K562 (cell line): ENCODE results near the gene CFL1. TPM values are rescaled to one million over a fixed set of nuclear protein-coding genes. Genes with fewer than 3 reads are reported as not detected.

ENCODE experiments used
- ASH1L ChIP-seq: fragments of 450-650 bp; IDR thresholded peaks from 2 replicates; pipeline ENCODE4 v1.6.1; 2018; ENCODE audit warnings: borderline replicate concordance, mild to moderate bottlenecking, low read depth; ENCODE audit not compliant: partially characterized antibody
- CBX8 ChIP-seq: fragments of 200-600 bp; sonication (generic); IDR thresholded peaks from 2 replicates; pipeline ENCODE4 v1.6.1; 2012; ENCODE audit warnings: borderline replicate concordance, mixed run types, low read depth, mild to moderate bottlenecking, moderate library complexity, mixed read lengths, low read length, control low read depth, inconsistent platforms; ENCODE audit not compliant: poor library complexity, severe bottlenecking; ENCODE audit errors: extremely low read depth
- CREBBP ChIP-seq: IDR thresholded peaks from one replicate; pipeline ENCODE4 v1.6.1; 2012; ENCODE audit warnings: low read depth, mild to moderate bottlenecking, control low read depth, inconsistent platforms, low read length
- ESRRB ChIP-seq: fragments of 250-450 bp; sonication (Bioruptor Pico); IDR thresholded peaks from 2 replicates; pipeline ENCODE4 v1.5.0; 2020; ENCODE audit warnings: mild to moderate bottlenecking, moderate library complexity, borderline replicate concordance
- FOXJ3 ChIP-seq: sonication (generic); formaldehyde crosslinking; IDR thresholded peaks from 2 replicates; pipeline ENCODE4 v1.4.0; 2020; ENCODE audit warnings: mild to moderate bottlenecking, missing genetic modification reagents
- GTF2B ChIP-seq: IDR thresholded peaks from 2 replicates; pipeline ENCODE4 v1.6.1; 2011; ENCODE audit not compliant: insufficient read length; ENCODE audit errors: extremely low read depth
- GTF2F1 ChIP-seq: IDR thresholded peaks from 2 replicates; pipeline ENCODE4 v1.6.1; 2011; ENCODE audit warnings: low read depth, low read length, improper control_type of control experiment
- HCFC1 ChIP-seq: IDR thresholded peaks from 2 replicates; pipeline ENCODE4 v1.6.1; 2012; ENCODE audit warnings: low read depth, low read length, improper control_type of control experiment
- HNRNPH1 ChIP-seq: fragments of 200-400 bp; formaldehyde crosslinking; optimal IDR thresholded peaks from 2 replicates; pipeline ENCODE3; 2017; ENCODE audit warnings: low read depth, mild to moderate bottlenecking, low read length, moderate library complexity
- ID3 ChIP-seq, 2 experiments: fragments of 250-450 bp in 1 of 2; fragments of 450-650 bp in 1 of 2; sonication (Bioruptor Pico) in 1 of 2; IDR thresholded peaks; 2 replicates each; pipeline versions ENCODE4 v1.6.1 to v1.8.0; 2016 to 2021; ENCODE audit warnings: mild to moderate bottlenecking in 2 of 2, moderate library complexity in 2 of 2, missing compliant biosample characterization in 1 of 2, missing genetic modification characterization in 1 of 2
- MECOM ChIP-seq: fragments of 250-450 bp; sonication (Bioruptor Pico); IDR thresholded peaks from 2 replicates; pipeline ENCODE4 v1.8.0; 2022; ENCODE audit warnings: inconsistent platforms
- MTA1 ChIP-seq: fragments of 450-650 bp; IDR thresholded peaks from 2 replicates; pipeline ENCODE4 v1.6.1; 2017; ENCODE audit warnings: borderline replicate concordance
- MYNN ChIP-seq, 2 experiments: sonication (generic); formaldehyde crosslinking in 1 of 2; IDR thresholded peaks; 2 replicates each; pipeline versions ENCODE4 v1.5.0 to v1.6.1; 2016 to 2020; ENCODE audit warnings: antibody characterized with exemption in 1 of 2, missing genetic modification reagents in 1 of 2
- NFIC ChIP-seq: fragments of 450-650 bp; IDR thresholded peaks from 2 replicates; pipeline ENCODE4 v1.6.1; 2017; ENCODE audit warnings: mild to moderate bottlenecking, inconsistent platforms
- PCBP1 ChIP-seq: fragments of 200-400 bp; formaldehyde crosslinking; IDR thresholded peaks from 2 replicates; pipeline ENCODE4 v1.6.1; 2018; ENCODE audit warnings: mild to moderate bottlenecking, low read depth, low read length; ENCODE audit not compliant: poor library complexity, severe bottlenecking
- POLR2A ChIP-seq: fragments of 450-650 bp; conservative IDR thresholded peaks from 2 replicates; pipeline ENCODE4 v1.6.1; 2016
- PTRF ChIP-seq: fragments of 450-650 bp; IDR thresholded peaks from 2 replicates; pipeline ENCODE4 v1.6.1; 2016; ENCODE audit warnings: mild to moderate bottlenecking, missing genetic modification characterization, missing compliant biosample characterization
- RBM15 ChIP-seq: fragments of 200-400 bp; formaldehyde crosslinking; IDR thresholded peaks from 2 replicates; pipeline ENCODE4 v1.6.1; 2018; ENCODE audit warnings: mild to moderate bottlenecking, low read length, moderate library complexity; ENCODE audit not compliant: insufficient read depth
- SRF ChIP-seq, 2 experiments: fragments of 250-450, 450-650 bp in 1 of 2; sonication (Bioruptor Pico) in 1 of 2; sonication (generic) in 1 of 2; formaldehyde crosslinking; IDR thresholded peaks; 2 replicates each; pipeline versions ENCODE4 v1.5.0 to v1.5.1; 2020 to 2022; ENCODE audit warnings: mild to moderate bottlenecking in 1 of 2, missing genetic modification reagents in 1 of 2
- TBP ChIP-seq: optimal IDR thresholded peaks from 2 replicates; pipeline ENCODE3; 2011; ENCODE audit warnings: low read depth, low read length, improper control_type of control experiment
- TEAD2 ChIP-seq: fragments of 450-650 bp; IDR thresholded peaks from 2 replicates; pipeline ENCODE4 v1.6.1; 2016; ENCODE audit warnings: missing genetic modification characterization, control low read depth, missing compliant biosample characterization
- TRIM24 ChIP-seq, 2 experiments: fragments of 450-650 bp; IDR thresholded peaks; 2 replicates each; pipeline ENCODE4 v1.6.1; 2016
- ZC3H11A ChIP-seq: IDR thresholded peaks from 2 replicates; pipeline ENCODE4 v1.6.1; 2012; ENCODE audit warnings: low read depth, low read length, improper control_type of control experiment
- ZNF174 ChIP-seq: fragments of 250-450 bp; sonication (Bioruptor Pico); IDR thresholded peaks from 2 replicates; pipeline ENCODE4 v1.4.0; 2020; ENCODE audit warnings: mild to moderate bottlenecking
- ZNF431 ChIP-seq: sonication (generic); formaldehyde crosslinking; IDR thresholded peaks from 2 replicates; pipeline ENCODE4 v1.8.0; 2022; ENCODE audit warnings: mild to moderate bottlenecking, missing genetic modification reagents
- ZNF740 ChIP-seq, 3 experiments: fragments of 200-800 bp in 1 of 3; sonication (Bioruptor generic) in 1 of 3; sonication (generic) in 1 of 3; formaldehyde crosslinking in 1 of 3; IDR thresholded peaks; 2 replicates each; pipeline versions ENCODE4 v1.6.1 to v1.8.0; 2016 to 2022; ENCODE audit warnings: mild to moderate bottlenecking in 2 of 3, missing compliant biosample characterization in 2 of 3, missing genetic modification characterization in 2 of 3, missing genetic modification reagents in 1 of 3
- ZZZ3 ChIP-seq: fragments of 450-650 bp; IDR thresholded peaks from 2 replicates; pipeline ENCODE4 v1.6.1; 2016; ENCODE audit warnings: antibody characterized with exemption, mild to moderate bottlenecking, moderate library complexity
- polyA plus RNA-seq, 8 experiments: library from polyadenylated mRNA; depleted of rRNA in 4 of 8; stranded (reverse) in 5 of 8; unstranded in 3 of 8; fragments of >200 nt; fragmentation: Nextera tagmentation in 2 of 8; fragmentation: Illumina TruSeq in 1 of 8; extraction: Ambion mirVana in 2 of 8; extraction: Trizol in 1 of 8; gene quantifications; 2 replicates each; pipeline versions ENCODE4 v1.2.1 to v1.2.3, GENCODE V29; 2011 to 2014; ENCODE audit warnings: inconsistent platforms in 1 of 8, missing spikeins in 1 of 8
- total RNA-seq, 7 experiments: library from RNA; depleted of rRNA in 6 of 7; stranded (reverse); fragments of >200 nt in 6 of 7; fragmentation: Illumina TruSeq in 2 of 7; extraction: Trizol in 2 of 7; gene quantifications; 2 replicates each; pipeline versions ENCODE4 v1.2.1 to v1.2.3, GENCODE V29; 2011 to 2021; ENCODE audit warnings: low replicate concordance in 1 of 7

The CFL1 gene
- total and polyA plus RNA-seq, 9 of the 15 experiments (the other 6 are each of a cell fraction or from before 2014, with no cell fraction given), result 105 to 1,101 (median 859) TPM

- TF ChIP-seq PCBP1 (no peak), RBM15 (no peak), HNRNPH1 (no peak), ASH1L (no peak), ZC3H11A (no peak), ID3 (CRISPR knock-in tag; IDR thresholded peaks at IDR 0.05) (no peak), ID3 (tag; IDR thresholded peaks at IDR 0.05) (0 out of 2 replicates have a peak, but pooled peaks have one; percentile 14), TRIM24 (IDR thresholded peaks at IDR 0.05) (no peak), HCFC1 (no peak), GTF2F1 (no peak), ZNF431 (CRISPR knock-in tag) (no peak), NFIC (no peak; the same call in 1 of the 2 replicates), GTF2B (no peak), TBP (peak; percentile 27), ZNF740 (CRISPR knock-in tag; IDR thresholded peaks at IDR 0.05) (no peak), ZNF740 (tag; IDR thresholded peaks at IDR 0.05) (no peak), ZNF174 (no peak), CREBBP (no peak), CBX8 (no peak), ESRRB (CRISPR knock-in tag) (no peak), SRF (CRISPR knock-in tag; IDR thresholded peaks at IDR 0.05) (0 out of 4 replicates have a peak, but pooled peaks of 1 of the 2 experiments have one; percentile 16), MYNN (IDR thresholded peaks at IDR 0.05) (0 out of 2 replicates have a peak, but pooled peaks have one; percentile 57), MYNN (CRISPR knock-in tag; IDR thresholded peaks at IDR 0.05) (no peak), FOXJ3 (no peak), TEAD2 (tag) (no peak), MTA1 (no peak), POLR2A (peak; percentile 79), PTRF (tag) (no peak), ZZZ3 (no peak), MECOM (CRISPR knock-in tag) (no peak)
These were observed 15.6 kb upstream of the CFL1 start (continued) for GRCh38 chr11:65873318-65874156.
